ENCODE measurements around the gene BBS2. TPM values are rescaled to one million over a fixed set of nuclear protein-coding genes. Genes with fewer than 3 reads are reported as not detected.

Gene BBS2
- total and polyA plus RNA-seq, 2 of the 4 experiments (the other 2 are of a cell fraction) = 18.6 to 32.3 TPM

- dilution Hi-C loops (cut with HindIII; ENCODE audit: low sequenced_read_pairs, unreplicated experiment) = no loop called here
- in situ Hi-C loops (cut with MboI; ENCODE audit: low sequenced_read_pairs) = no loop called here
- Histone ChIP-seq H3K56ac (ENCODE audit: extremely low read depth, insufficient read depth, low read length) (no peak overlapping the region), H3K27ac (ENCODE audit: insufficient read depth, low read length) (no peak overlapping the region), H3K9ac (ENCODE audit: low read depth, low read length) (no peak overlapping the region), H4K91ac (ENCODE audit: insufficient read depth, low read depth, low read length) (no peak overlapping the region), H3K27me3 (ENCODE audit: control insufficient read depth, insufficient read depth, low read length) (no peaks in the 10 kb centered on the region), H2BK120ac (ENCODE audit: low read depth, low read length) (no peak overlapping the region), H3K79me1 (ENCODE audit: low read depth in 1 of 2, low read length in 2 of 2) (no peaks in the 10 kb centered on the region; a peak in 1 of 4 replicates), H3K18ac (ENCODE audit: low read depth, low read length) (no peak overlapping the region), H2BK15ac (ENCODE audit: low read depth, low read length) (no peak overlapping the region), H2AK9ac (replicated peaks; ENCODE audit: low read depth, low read length, poor library complexity) (no peak overlapping the region), H3K9me1 (ENCODE audit: insufficient read depth, low read length) (peaks cover 5% of the 10 kb centered on the region; the same call in 1 of the 2 replicates), H4K5ac (ENCODE audit: low read depth, low read length) (no peak overlapping the region), H3K23ac (ENCODE audit: low read depth, low read length) (no peak overlapping the region), H2AK5ac (ENCODE audit: low read depth, low read length) (no peak overlapping the region), H2AFZ (replicated peaks; ENCODE audit: low read length, poor library complexity) (no peak overlapping the region), H3K4me3 (ENCODE audit: insufficient read depth, low read depth, low read length) (no peak overlapping the region), H2BK20ac (ENCODE audit: low read depth, low read length) (no peak overlapping the region), H3K4me1 (ENCODE audit: control insufficient read depth, insufficient read depth, low read length) (0 out of 2 replicates have a peak, but pooled peaks cover 1% of the 10 kb centered on the region), H3K14ac (replicated peaks; ENCODE audit: low read depth, low read length) (no peak overlapping the region), H3K9me3 (ENCODE audit: control insufficient read depth, insufficient read depth, low read length) (no peaks in the 10 kb centered on the region), H2BK5ac (ENCODE audit: low read depth, low read length, poor library complexity, severe bottlenecking) (no peak overlapping the region), H3K36me3 (ENCODE audit: control insufficient read depth, insufficient read depth, low read length) (peaks cover 22% of the 10 kb centered on the region), H4K20me1 (ENCODE audit: insufficient read depth, low read length) (no peaks in the 10 kb centered on the region), H3K4me2 (ENCODE audit: low read depth, low read length) (no peak overlapping the region), H4K8ac (ENCODE audit: low read depth in 2 of 2, low read length in 2 of 2) (no peak overlapping the region), H3K4ac (ENCODE audit: low read depth, low read length) (no peak overlapping the region)
- intact Hi-C loops (cut with micrococcal nuclease) = no loop called here
- no CpG with 5 or more reads among the region's 3 CpGs for WGBS, 2 experiments (ENCODE audit: extremely low coverage in 2 of 2, insufficient read length in 1 of 2)
- CTCF ChIA-PET = interaction anchor here (0.6 to 1.0 kb wide), 2 partner anchors 83 to 197 kb away, joined by 3 to 4 read pairs; no protein-coding TSS in a partner anchor
- no TSS peak for BruUV-seq (replicated peaks)
- POLR2A ChIA-PET (ENCODE audit: unreplicated experiment) = no interaction called here
- ATAC-seq (ENCODE audit: low read depth) (no peak), DNase-seq (no peak)
- TF ChIP-seq RAD21 (IDR thresholded peaks at IDR 0.05; ENCODE audit: low read length) (no peak), CTCF (conservative IDR thresholded peaks at IDR 0.05; ENCODE audit: low read depth, low read length) (no peak), RFX5 (IDR thresholded peaks at IDR 0.05; ENCODE audit: low read depth, low read length) (no peak), SMC3 (IDR thresholded peaks at IDR 0.05; ENCODE audit: low read depth, low read length) (no peak), ELK1 (IDR thresholded peaks at IDR 0.05; ENCODE audit: borderline replicate concordance, low read depth, low read length) (no peak), POLR2A (IDR thresholded peaks at IDR 0.05; ENCODE audit: low read depth, low read length) (no peak), BHLHE40 (IDR thresholded peaks at IDR 0.05; ENCODE audit: low read depth, low read length) (no peak)
Measured at GRCh38 chr16:56505181-56505580, 14.6 kb downstream of the BBS2 start.
